ENCODE results near the gene ITPKC. TPM values are rescaled to one million over a fixed set of nuclear protein-coding genes. Genes with fewer than 3 reads are reported as not detected.
"Not testable (repeated sequence)": the region's sequence is repeated elsewhere in the genome, so short reads cannot be mapped to it uniquely, and the experiment has no call there.

The ITPKC gene
- total RNA-seq, 4 donors from 2014 or later = 34.5 to 43.9 (median 38.9) TPM

- Histone ChIP-seq H3K36me3 (peaks cover 0 to 83% (median 2%) of the 10 kb centered on the region in 3 donors), H3K4me1 (no peaks in the 10 kb centered on the region), H3K9me3 (no peaks in the 10 kb centered on the region), H3K27me3 (no peaks in the 10 kb centered on the region), H3K27ac (no peak overlapping the region), H3K4me3 (no peak overlapping the region)
- TF ChIP-seq CTCF (IDR thresholded peaks at IDR 0.05) (no peak), POLR2A (IDR thresholded peaks at IDR 0.05) (no peak)
- no peak for DNase-seq
Observed at GRCh38 chr19:40763963-40764362, 47.1 kb downstream of the ITPKC start.

- DNase-seq, H3K9me3 ChIP-seq, H3K27me3 ChIP-seq, H3K27ac ChIP-seq, H3K4me3 ChIP-seq, H3K4me1 ChIP-seq: not testable (repeated sequence)
- peaks cover 0 to 66% (median 0%) of the 10 kb centered on the region in 3 donors for H3K36me3 ChIP-seq
Observed at GRCh38 chr19:40766385-40766784, 49.5 kb downstream of the ITPKC start.

GRCh38 chr19:40768869-40769268 lies 52.0 kb downstream of the ITPKC start:
- Histone ChIP-seq H3K27me3 (no peaks in the 10 kb centered on the region), H3K36me3 (peaks cover 0 to 42% (median 0%) of the 10 kb centered on the region in 3 donors), H3K4me3 (no peak overlapping the region), H3K4me1 (no peaks in the 10 kb centered on the region), H3K27ac (no peak overlapping the region), H3K9me3 (no peaks in the 10 kb centered on the region)
- TF ChIP-seq POLR2A (IDR thresholded peaks at IDR 0.05) = no peak
- TF ChIP-seq CTCF (IDR thresholded peaks at IDR 0.05) = no peak
- no peak for DNase-seq

GRCh38 chr19:40771101-40771862 lies 54.4 kb downstream of the ITPKC start:
- not testable (repeated sequence) for H3K4me3 ChIP-seq, H3K4me1 ChIP-seq, H3K27me3 ChIP-seq, DNase-seq, H3K9me3 ChIP-seq, H3K27ac ChIP-seq
- peaks cover 0 to 18% (median 0%) of the 10 kb centered on the region in 3 donors for H3K36me3 ChIP-seq

- no peaks in the 10 kb centered on the region for H3K27me3 ChIP-seq
- H3K27ac ChIP-seq = no peak within 1 kb of the TSS
- TF ChIP-seq POLR2A (IDR thresholded peaks at IDR 0.05) (no peak), CTCF (IDR thresholded peaks at IDR 0.05) (no peak)
- no peaks in the 10 kb centered on the region for H3K36me3 ChIP-seq
- no peaks in the 10 kb centered on the region for H3K9me3 ChIP-seq
- H3K4me1 ChIP-seq = peaks cover 0 to 15% (median 2%) of the 10 kb centered on the region in 4 donors
- H3K4me3 ChIP-seq = no peak within 1 kb of the TSS
- DNase-seq = no peak
Observed at GRCh38 chr19:40774916-40775631, 58.2 kb downstream of the ITPKC start, which contains the start of gene MIA. Gene MIA, plus strand, starts transcription at chr19:40775521. Its CDS starts 22 bp downstream, at chr19:40775543.

- no peaks in the 10 kb centered on the region for H3K9me3 ChIP-seq
- H3K27me3 ChIP-seq = no peaks in the 10 kb centered on the region
- TF ChIP-seq POLR2A (IDR thresholded peaks at IDR 0.05) = no peak
- TF ChIP-seq CTCF (IDR thresholded peaks at IDR 0.05) = no peak
- H3K36me3 ChIP-seq = no peaks in the 10 kb centered on the region
- no peak overlapping the region for H3K27ac ChIP-seq
- DNase-seq = no peak
- H3K4me3 ChIP-seq = no peak overlapping the region
- peaks cover 0 to 15% (median 2%) of the 10 kb centered on the region in 4 donors for H3K4me1 ChIP-seq
Observed at GRCh38 chr19:40775632-40776022, 58.7 kb downstream of the ITPKC start.
